Fibroblast of skin of right quadriceps (primary cell): ENCODE measurements around the gene DDX17.

Source experiments
- DNase-seq: peaks from one replicate; pipeline ENCODE4 v3.0.0-alpha.2; 2013

Gene DDX17

GRCh38 chr22:38465673-38466490, 40.2 kb downstream of the DDX17 start:
- peak; percentile 68 for DNase-seq

GRCh38 chr22:38464992-38465672, 41.0 kb downstream of the DDX17 start:
- no peak for DNase-seq

GRCh38 chr22:38462960-38463784, 42.9 kb downstream of the DDX17 start:
- no peak for DNase-seq

DNA sequence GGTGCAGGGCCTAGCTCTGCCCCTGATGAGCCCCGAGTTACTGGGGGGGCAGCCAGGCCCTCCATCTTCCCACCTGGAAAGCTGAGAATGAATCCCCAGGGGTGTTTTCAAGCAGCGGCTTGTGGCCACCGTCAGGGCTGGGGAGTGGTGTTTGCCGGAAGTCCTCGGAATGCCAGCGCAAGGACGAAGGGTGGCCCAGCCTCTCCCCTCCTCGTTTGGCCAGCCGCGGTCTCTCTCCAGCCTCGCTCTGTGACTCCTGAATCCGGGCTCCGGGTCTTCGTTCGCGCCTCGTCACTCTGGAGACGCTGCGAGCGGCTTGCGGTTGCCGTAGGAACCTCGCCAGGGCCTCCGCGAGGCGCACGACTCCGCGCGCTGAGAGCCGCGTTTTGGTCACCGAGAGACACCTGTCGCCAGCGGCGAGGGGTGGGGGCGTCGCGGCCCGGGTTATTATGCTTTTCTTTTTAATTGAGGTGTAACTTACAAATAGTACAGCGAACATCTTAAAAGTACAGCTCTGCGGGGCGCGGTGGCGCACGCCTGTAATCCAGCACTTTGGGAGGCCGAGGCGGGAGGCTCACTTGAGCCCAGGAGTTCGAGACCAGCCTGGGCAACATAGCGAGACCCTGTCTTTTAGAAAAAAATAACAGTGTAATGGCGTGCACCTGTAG, 44.6 kb downstream of the DDX17 start:
- peak; percentile 78 for DNase-seq

DNA sequence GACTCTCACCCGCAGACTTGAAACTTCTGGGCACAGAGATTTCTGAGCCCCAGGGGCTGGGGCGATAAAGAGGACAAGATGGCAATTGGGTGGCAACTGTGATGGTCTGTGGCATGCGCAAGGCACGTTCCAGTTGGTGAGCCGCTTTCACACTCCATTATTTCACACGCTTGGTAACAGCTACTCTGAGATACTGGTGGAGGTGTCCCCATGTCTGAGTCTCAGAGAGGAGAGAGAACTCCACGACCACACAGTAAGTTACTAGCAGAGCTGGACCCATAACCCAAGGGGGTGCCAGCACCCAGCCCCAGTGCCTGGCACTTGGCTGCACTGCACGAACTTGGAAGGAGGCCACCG, 45.1 kb downstream of the DDX17 start:
- DNase-seq = no peak

- no peak for DNase-seq
Observed at GRCh38 chr22:38460426-38460840, 45.7 kb downstream of the DDX17 start.

DNA sequence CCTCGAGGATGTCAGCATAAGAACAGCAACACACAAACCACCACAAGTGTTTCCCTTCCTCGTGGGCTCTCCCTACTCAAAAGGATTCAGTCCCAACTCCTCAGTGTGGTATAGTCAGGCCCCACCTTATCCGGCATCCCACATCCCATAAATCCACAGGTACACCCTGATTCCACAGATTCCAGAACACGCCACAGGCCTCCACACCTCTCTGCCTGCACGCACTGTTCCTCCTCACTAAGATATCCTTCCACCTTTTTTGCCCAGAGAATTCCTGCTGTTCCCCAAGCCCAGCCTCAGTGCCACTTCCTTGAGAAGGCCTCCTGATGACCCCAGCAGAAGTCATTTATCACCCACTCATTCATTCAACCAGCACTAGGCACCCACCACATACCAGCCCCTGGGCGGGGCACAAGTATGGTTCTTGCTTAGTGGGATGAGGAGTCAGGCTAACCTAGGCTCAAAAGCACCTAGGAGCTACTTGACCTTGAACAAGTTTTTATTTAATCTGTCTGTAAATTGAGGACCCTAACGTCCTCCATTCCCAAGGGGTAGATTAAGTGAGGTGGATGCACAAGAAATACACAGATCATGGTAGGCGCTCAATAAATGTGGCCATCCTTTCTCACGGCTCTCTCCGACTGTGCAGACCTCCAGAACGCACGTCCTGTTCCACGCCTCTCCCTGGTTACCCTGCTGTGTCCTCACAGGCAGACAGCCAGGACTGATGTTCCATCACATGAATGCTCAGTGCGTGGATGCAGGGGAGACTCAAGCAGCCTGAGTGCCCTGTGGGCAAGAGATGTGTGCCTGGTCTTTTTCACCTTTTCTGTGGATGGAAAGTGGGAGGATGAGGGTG, 49.0 kb downstream of the DDX17 start:
- DNase-seq = no peak

- no peak for DNase-seq
Observed at GRCh38 chr22:38456272-38456835, 49.8 kb downstream of the DDX17 start.

GRCh38 chr22:38455530-38456271, 50.4 kb downstream of the DDX17 start:
- peak; percentile 30 for DNase-seq

DNA sequence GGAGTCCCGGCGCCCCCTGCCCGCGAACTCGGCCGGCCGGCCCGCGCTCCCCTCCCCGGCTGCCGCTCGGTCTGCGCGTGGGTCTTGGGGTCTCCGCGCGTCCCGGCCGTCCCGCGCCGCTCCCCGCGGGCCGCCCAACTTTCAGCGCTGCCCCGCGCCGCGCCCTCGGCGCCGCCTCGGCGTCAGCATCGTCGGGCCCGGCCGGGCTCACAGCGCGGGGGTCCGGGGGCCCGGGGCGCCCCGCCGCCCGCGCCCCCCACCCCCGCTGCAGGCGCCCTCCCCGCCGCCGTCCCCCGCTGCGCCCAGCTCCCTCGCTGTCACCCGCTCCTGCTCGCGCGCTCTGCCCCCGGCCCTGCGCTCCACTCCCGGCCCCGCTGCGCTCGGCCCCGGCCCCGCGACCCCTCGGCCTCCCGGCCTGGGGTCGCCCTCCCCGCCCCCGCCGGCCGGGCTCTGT, 51.0 kb downstream of the DDX17 start, which contains the start of gene KCNJ4:
Gene KCNJ4 (minus strand): TSS at position 124 of the 454 bp plus-strand sequence. CDS start 27,067 bp downstream, outside the sequence.
- DNase-seq = no peak

GRCh38 chr22:38454353-38455075, 51.6 kb downstream of the DDX17 start:
- no peak for DNase-seq

- DNase-seq = no peak
Observed at GRCh38 chr22:38453996-38454352, 52.1 kb downstream of the DDX17 start.

DNA sequence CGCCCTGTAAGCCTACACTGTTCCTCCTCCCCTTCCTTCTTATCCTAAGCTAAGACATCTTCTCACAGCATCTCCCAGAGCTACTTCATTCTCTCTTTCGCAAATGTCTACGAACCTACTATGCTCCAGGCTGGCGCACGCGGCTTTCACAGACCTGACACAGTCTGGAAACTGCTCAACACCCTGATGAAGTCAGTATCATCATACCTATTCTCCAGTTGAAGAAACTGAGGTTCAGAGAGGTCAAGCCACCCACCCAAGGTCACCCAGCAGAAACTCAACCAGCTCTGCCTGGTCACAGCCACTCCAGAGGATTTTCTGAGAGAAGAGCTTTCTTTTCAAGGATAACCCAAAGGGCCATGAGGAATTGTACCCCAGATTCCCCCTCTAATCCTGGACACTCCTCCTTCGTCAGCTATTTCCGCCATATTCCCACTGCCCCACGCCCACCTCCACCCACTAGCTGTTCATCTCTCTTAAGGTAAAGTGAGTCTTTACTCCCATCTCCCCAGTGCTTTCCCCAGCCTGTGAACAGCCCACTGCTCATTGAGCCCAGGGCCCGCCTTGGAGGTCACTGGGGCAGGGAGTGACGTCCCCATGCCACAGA, 52.9 kb downstream of the DDX17 start:
- DNase-seq = no peak

GRCh38 chr22:38452373-38453065, 53.6 kb downstream of the DDX17 start:
- DNase-seq = peak; percentile 20

DNA sequence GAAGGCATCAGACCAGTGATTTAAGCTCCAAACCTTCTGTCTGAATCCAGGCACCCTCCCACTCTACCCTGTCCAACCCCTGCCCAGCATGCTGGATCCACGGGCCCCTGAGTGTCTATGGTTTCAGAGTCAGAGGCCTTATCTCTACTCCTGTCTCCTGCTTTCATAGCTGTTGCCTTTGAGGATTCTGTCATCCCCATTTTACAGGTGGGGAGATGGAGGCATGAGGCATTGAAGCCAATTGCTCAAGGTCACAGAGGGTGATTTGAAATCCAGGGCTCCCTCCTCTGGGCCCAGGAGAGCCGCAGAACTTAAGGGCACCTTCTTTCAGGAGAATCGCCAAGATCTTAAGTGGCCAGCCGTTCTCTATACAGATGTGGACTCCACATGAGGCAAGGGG, 54.2 kb downstream of the DDX17 start:
- DNase-seq = no peak

DNA sequence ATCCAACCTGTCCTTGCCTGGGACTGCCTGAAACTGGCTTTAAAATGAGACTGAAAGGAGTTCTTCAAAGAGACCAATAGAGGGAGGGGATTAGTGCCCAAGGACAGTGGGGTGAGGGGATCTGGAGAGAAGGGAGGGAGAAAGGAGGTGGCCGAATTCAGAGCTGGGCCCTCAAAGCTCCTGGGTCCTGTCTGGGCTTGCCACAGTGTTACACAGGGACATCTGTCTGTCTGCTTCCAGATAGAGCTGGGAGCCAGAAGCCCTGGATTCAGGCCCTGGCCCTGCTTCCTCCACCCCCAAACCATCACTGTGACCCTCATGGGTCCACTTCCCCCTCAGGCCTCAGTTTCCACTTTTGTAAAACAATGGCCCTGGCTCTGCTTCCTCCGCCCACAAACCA, 54.7 kb downstream of the DDX17 start:
- DNase-seq = no peak

DNA sequence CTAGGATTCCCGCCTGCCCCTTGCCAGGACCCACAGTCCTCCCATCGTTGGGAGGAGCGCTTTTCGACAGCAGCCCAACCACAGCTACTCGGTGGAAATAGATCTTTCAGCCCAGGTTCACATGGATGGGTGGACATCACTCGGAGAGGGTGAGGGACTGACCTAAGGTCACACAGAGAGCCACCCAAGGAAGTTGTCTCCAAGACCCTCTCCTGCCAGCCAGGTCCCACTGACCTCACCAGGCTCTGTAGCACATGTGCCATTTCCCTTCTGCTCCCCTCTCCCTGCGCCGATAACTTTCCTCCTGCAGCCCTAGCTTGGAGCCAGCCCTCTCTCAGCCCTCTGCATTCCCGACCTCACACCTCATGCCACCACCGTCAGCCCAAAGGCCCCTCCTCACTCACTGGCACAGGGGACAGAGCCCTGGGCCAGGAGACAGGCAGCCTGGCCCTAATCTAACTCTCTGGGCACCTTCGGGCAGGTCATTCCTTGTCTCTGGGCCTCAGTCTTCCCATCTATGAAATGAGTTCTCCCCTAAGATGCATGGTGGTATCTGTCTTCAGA, 55.8 kb downstream of the DDX17 start:
- DNase-seq = no peak

GRCh38 chr22:38449776-38450175, 56.3 kb downstream of the DDX17 start:
- no peak for DNase-seq
